HEK293 (cell line): ENCODE data around the gene ADORA2A.

Experiments used
- HOXA7 ChIP-seq: sonication (generic); formaldehyde crosslinking; IDR thresholded peaks from 2 replicates; pipeline ENCODE4 v1.8.1; 2022; ENCODE audit warnings: missing genetic modification reagents, borderline replicate concordance
- HOXD13 ChIP-seq: sonication (generic); formaldehyde crosslinking; IDR thresholded peaks from 2 replicates; pipeline ENCODE4 v1.8.0; 2022; ENCODE audit warnings: missing genetic modification reagents, borderline replicate concordance
- PBX3 ChIP-seq: sonication (generic); formaldehyde crosslinking; IDR thresholded peaks from 2 replicates; pipeline ENCODE4 v1.8.1; 2022; ENCODE audit warnings: mild to moderate bottlenecking, moderate library complexity, missing genetic modification reagents
- TRIM28 ChIP-seq: IDR thresholded peaks from 2 replicates; pipeline ENCODE4 v1.6.1; 2011; ENCODE audit warnings: low read length, control low read depth, borderline replicate concordance
- YY1 ChIP-seq: fragments of 450-650 bp; formaldehyde crosslinking; IDR thresholded peaks from 2 replicates; pipeline ENCODE4 v1.5.1; 2018; ENCODE audit warnings: missing biosample characterization, missing genetic modification characterization
- ZFP37 ChIP-seq: fragments of 450-650 bp; formaldehyde crosslinking; IDR thresholded peaks from 2 replicates; pipeline ENCODE4 v1.5.1; 2016; ENCODE audit warnings: missing biosample characterization, missing genetic modification characterization
- ZNF19 ChIP-seq: fragments of 450-650 bp; formaldehyde crosslinking; IDR thresholded peaks from 2 replicates; pipeline ENCODE4; 2016; ENCODE audit warnings: missing biosample characterization, missing genetic modification characterization, low read depth
- ZNF280C ChIP-seq: fragments of 450-650 bp; formaldehyde crosslinking; IDR thresholded peaks from 2 replicates; pipeline ENCODE4 v1.5.1; 2016; ENCODE audit warnings: missing biosample characterization, missing genetic modification characterization
- ZNF366 ChIP-seq: fragments of 450-650 bp; formaldehyde crosslinking; conservative IDR thresholded peaks from 2 replicates; pipeline ENCODE4 v1.5.1; 2016; ENCODE audit warnings: missing biosample characterization, missing genetic modification characterization
- ZNF510 ChIP-seq: fragments of 450-650 bp; formaldehyde crosslinking; IDR thresholded peaks from 2 replicates; pipeline ENCODE4 v1.5.1; 2018; ENCODE audit warnings: mild to moderate bottlenecking, missing genetic modification characterization, missing biosample characterization; ENCODE audit not compliant: insufficient replicate concordance
- ZNF629 ChIP-seq: fragments of 450-650 bp; formaldehyde crosslinking; IDR thresholded peaks from 2 replicates; pipeline ENCODE4 v1.5.1; 2017; ENCODE audit warnings: missing biosample characterization, missing genetic modification characterization
- TF ChIP-seq, protein P1 (sequence below): fragments of 450-650 bp; formaldehyde crosslinking; IDR thresholded peaks from 2 replicates; pipeline ENCODE4 v1.5.1; 2016; ENCODE audit warnings: missing biosample characterization, missing genetic modification characterization

DNA sequence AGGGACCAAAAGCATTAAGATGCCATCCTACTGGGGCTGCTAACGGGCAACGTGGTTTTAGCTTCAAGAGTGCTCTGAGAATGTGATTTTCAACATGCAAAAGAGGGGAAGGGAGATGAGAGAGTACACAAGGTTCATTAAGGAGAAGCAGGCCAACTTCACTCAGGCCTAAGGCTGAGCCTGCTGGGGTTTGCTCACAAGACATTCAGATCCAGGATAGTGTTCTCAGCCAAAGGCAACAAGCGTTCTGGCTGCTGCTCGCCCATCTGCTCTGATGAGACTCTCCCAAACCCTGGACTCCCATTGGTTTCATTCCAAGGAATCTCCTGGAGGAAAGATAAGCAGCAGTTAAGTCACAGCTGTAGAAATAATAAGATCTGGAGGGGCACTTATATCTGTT lies 44.2 kb downstream of the ADORA2A start:
- TF ChIP-seq, protein P1, sequence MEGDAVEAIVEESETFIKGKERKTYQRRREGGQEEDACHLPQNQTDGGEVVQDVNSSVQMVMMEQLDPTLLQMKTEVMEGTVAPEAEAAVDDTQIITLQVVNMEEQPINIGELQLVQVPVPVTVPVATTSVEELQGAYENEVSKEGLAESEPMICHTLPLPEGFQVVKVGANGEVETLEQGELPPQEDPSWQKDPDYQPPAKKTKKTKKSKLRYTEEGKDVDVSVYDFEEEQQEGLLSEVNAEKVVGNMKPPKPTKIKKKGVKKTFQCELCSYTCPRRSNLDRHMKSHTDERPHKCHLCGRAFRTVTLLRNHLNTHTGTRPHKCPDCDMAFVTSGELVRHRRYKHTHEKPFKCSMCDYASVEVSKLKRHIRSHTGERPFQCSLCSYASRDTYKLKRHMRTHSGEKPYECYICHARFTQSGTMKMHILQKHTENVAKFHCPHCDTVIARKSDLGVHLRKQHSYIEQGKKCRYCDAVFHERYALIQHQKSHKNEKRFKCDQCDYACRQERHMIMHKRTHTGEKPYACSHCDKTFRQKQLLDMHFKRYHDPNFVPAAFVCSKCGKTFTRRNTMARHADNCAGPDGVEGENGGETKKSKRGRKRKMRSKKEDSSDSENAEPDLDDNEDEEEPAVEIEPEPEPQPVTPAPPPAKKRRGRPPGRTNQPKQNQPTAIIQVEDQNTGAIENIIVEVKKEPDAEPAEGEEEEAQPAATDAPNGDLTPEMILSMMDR (tag by site-specific recombination): no peak
- TF ChIP-seq ZNF629 (tag by site-specific recombination) (no peak), ZFP37 (tag by site-specific recombination) (no peak), HOXA7 (CRISPR knock-in tag) (no peak), ZNF366 (no peak), HOXD13 (CRISPR knock-in tag) (no peak), YY1 (tag by site-specific recombination) (no peak), PBX3 (no peak), ZNF19 (tag by site-specific recombination) (no peak), ZNF280C (tag by site-specific recombination) (no peak), ZNF510 (tag by site-specific recombination) (no peak), TRIM28 (no peak)
